ENCODE data around the gene AKT2. TPM values are rescaled to one million over a fixed set of nuclear protein-coding genes. Genes with fewer than 3 reads are reported as not detected.

Gene AKT2
- total and polyA plus RNA-seq, 3 donors from 2014 or later, result 154 to 229 (median 195) TPM

- no peaks in the 10 kb centered on the region for H3K27me3 ChIP-seq
- no peaks in the 10 kb centered on the region for H3K36me3 ChIP-seq (ENCODE audit: low read depth, missing control alignments)
- H3K27ac ChIP-seq, result no peak overlapping the region
- WGBS, 2 donors, result 89 to 90% methylated on average over 18 to 20 of the region's 20 CpGs
- no peak for DNase-seq
- H3K9me3 ChIP-seq, result no peaks in the 10 kb centered on the region
- no peak overlapping the region for H3K4me3 ChIP-seq
- TF ChIP-seq CTCF (IDR thresholded peaks at IDR 0.05), result no peak
- no peak for TF ChIP-seq POLR2A (IDR thresholded peaks at IDR 0.05)
- intact Hi-C loops (cut with DNase I; ENCODE audit: low total_unique reads), result no loop called here
- peaks cover 8% of the 10 kb centered on the region for H3K4me1 ChIP-seq
Observed at GRCh38 chr19:40233811-40234389, 51.2 kb downstream of the AKT2 start.

- Histone ChIP-seq H3K27ac (no peak overlapping the region), H3K36me3 (ENCODE audit: low read depth, missing control alignments) (no peaks in the 10 kb centered on the region), H3K4me1 (peaks cover 8% of the 10 kb centered on the region), H3K27me3 (no peaks in the 10 kb centered on the region), H3K4me3 (no peak overlapping the region), H3K9me3 (no peaks in the 10 kb centered on the region)
- 84 to 94% methylated on average over 9 to 25 of the region's 25 CpGs for WGBS, 2 donors
- intact Hi-C loops (cut with DNase I; ENCODE audit: low total_unique reads), result no loop called here
- no peak for TF ChIP-seq CTCF (IDR thresholded peaks at IDR 0.05)
- TF ChIP-seq POLR2A (IDR thresholded peaks at IDR 0.05), result no peak
- no peak for DNase-seq
Observed at GRCh38 chr19:40232949-40233810, 52.0 kb downstream of the AKT2 start.

DNA sequence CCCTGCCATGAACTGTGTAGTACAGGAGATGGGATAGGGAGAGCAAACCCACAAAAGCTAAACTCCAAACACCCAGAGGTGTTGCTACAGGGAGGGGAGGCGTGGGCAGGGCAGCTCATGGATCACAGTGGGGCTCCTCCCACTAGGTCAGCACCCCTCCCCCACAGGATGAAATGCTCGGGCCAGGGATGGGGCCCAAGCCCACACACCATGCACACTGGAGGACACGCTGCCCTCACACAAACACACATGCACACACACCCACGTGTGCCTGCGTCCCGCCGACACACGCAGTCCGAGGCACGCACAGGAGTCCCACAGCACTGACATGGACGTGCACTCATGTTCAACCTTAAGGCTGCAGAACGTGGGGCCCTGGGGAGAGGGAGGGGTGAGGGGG, 52.7 kb downstream of the AKT2 start:
- intact Hi-C loops (cut with DNase I; ENCODE audit: low total_unique reads), result no loop called here
- no peaks in the 10 kb centered on the region for H3K9me3 ChIP-seq
- no peak overlapping the region for H3K4me3 ChIP-seq
- H3K27me3 ChIP-seq, result no peaks in the 10 kb centered on the region
- WGBS, 2 donors, result 43 to 73% methylated on average over 1 to 10 of the region's 12 CpGs
- H3K27ac ChIP-seq, result no peak overlapping the region
- no peaks in the 10 kb centered on the region for H3K36me3 ChIP-seq (ENCODE audit: low read depth, missing control alignments)
- no peak for DNase-seq
- TF ChIP-seq POLR2A (IDR thresholded peaks at IDR 0.05), result no peak
- no peak for TF ChIP-seq CTCF (IDR thresholded peaks at IDR 0.05)
- peaks cover 8% of the 10 kb centered on the region for H3K4me1 ChIP-seq

GRCh38 chr19:40231544-40232424, 53.4 kb downstream of the AKT2 start:
- intact Hi-C loops (cut with DNase I; ENCODE audit: low total_unique reads), result no loop called here
- no peak overlapping the region for H3K27ac ChIP-seq
- TF ChIP-seq CTCF (IDR thresholded peaks at IDR 0.05) (no peak), POLR2A (IDR thresholded peaks at IDR 0.05) (no peak)

More at GRCh38 chr19:40231544-40232424, 53.4 kb downstream of the AKT2 start:
- H3K27me3 ChIP-seq, result no peaks in the 10 kb centered on the region
- DNase-seq, result no peak
- no peaks in the 10 kb centered on the region for H3K9me3 ChIP-seq
- H3K4me3 ChIP-seq, result no peak overlapping the region
- 66% methylated on average over 14 to 16 of the region's 16 CpGs for WGBS, 2 donors
- no peaks in the 10 kb centered on the region for H3K36me3 ChIP-seq (ENCODE audit: low read depth, missing control alignments)
- H3K4me1 ChIP-seq, result peaks cover 8% of the 10 kb centered on the region
